ENCODE results near the gene AKR7A3.

Gene AKR7A3

DNA sequence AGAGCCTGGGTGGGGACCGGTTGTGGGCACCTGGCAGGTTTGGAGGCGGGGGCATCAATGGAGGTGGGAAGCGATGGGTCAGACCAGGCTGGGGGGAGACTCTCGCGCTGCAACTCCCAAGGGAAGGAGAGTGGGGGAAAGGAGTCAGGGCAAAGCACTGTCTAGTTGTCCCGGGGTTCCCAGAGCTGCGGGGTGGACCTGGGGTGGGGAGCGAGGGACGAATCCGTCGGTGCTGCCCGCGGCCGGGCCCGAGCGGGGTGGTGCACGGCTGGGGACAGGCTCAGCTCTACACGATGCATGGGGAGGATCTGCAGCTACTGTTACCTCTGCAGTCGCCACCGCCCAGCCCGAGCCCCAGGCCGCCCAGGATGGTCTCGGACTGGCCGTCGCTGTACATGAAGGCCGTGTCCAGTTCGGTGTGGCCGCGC, 22.9 kb upstream of the AKR7A3 start:
- no peaks in the 10 kb centered on the region for H3K9me2 ChIP-seq (replicated peaks; ENCODE audit: low read depth, low read length)
- H3K27me3 ChIP-seq (ENCODE audit: insufficient read depth, low read length, poor library complexity, severe bottlenecking), result no peaks in the 10 kb centered on the region
- peak overlapping the region; percentile 100 for H3K4me2 ChIP-seq (ENCODE audit: low read depth, low read length, poor library complexity, severe bottlenecking)
- H2AFZ ChIP-seq (ENCODE audit: low read length), result peak overlapping the region; percentile 92
- peaks cover 49% of the 10 kb centered on the region for H3K4me1 ChIP-seq (ENCODE audit: insufficient read depth, low read length, poor library complexity, severe bottlenecking)
- no peaks in the 10 kb centered on the region; the same call in 1 of the 2 replicates for H3K36me3 ChIP-seq (ENCODE audit: insufficient read depth, low read length)
- no peaks in the 10 kb centered on the region for H3K9me3 ChIP-seq (ENCODE audit: insufficient read depth, low read depth, low read length)
- peaks cover 53% of the 10 kb centered on the region for H3K79me2 ChIP-seq (ENCODE audit: insufficient read depth, low read length)
- TF ChIP-seq, protein P1, sequence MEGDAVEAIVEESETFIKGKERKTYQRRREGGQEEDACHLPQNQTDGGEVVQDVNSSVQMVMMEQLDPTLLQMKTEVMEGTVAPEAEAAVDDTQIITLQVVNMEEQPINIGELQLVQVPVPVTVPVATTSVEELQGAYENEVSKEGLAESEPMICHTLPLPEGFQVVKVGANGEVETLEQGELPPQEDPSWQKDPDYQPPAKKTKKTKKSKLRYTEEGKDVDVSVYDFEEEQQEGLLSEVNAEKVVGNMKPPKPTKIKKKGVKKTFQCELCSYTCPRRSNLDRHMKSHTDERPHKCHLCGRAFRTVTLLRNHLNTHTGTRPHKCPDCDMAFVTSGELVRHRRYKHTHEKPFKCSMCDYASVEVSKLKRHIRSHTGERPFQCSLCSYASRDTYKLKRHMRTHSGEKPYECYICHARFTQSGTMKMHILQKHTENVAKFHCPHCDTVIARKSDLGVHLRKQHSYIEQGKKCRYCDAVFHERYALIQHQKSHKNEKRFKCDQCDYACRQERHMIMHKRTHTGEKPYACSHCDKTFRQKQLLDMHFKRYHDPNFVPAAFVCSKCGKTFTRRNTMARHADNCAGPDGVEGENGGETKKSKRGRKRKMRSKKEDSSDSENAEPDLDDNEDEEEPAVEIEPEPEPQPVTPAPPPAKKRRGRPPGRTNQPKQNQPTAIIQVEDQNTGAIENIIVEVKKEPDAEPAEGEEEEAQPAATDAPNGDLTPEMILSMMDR (conservative IDR thresholded peaks at IDR 0.05; ENCODE audit: low read length), result no peak
- no peak for TF ChIP-seq EZH2phosphoT487 (IDR thresholded peaks at IDR 0.05; ENCODE audit: borderline replicate concordance)
- H3K9ac ChIP-seq (ENCODE audit: low read depth, low read length, poor library complexity, severe bottlenecking), result peak overlapping the region; percentile 93
- H4K20me1 ChIP-seq (ENCODE audit: insufficient read depth, low read length, poor library complexity, severe bottlenecking), result peaks cover 7% of the 10 kb centered on the region
- no peaks in the 10 kb centered on the region for H3F3A ChIP-seq (ENCODE audit: low read depth)
- H3K4me3 ChIP-seq (ENCODE audit: low read length, poor library complexity, severe bottlenecking), result peak overlapping the region; percentile 98

DNA sequence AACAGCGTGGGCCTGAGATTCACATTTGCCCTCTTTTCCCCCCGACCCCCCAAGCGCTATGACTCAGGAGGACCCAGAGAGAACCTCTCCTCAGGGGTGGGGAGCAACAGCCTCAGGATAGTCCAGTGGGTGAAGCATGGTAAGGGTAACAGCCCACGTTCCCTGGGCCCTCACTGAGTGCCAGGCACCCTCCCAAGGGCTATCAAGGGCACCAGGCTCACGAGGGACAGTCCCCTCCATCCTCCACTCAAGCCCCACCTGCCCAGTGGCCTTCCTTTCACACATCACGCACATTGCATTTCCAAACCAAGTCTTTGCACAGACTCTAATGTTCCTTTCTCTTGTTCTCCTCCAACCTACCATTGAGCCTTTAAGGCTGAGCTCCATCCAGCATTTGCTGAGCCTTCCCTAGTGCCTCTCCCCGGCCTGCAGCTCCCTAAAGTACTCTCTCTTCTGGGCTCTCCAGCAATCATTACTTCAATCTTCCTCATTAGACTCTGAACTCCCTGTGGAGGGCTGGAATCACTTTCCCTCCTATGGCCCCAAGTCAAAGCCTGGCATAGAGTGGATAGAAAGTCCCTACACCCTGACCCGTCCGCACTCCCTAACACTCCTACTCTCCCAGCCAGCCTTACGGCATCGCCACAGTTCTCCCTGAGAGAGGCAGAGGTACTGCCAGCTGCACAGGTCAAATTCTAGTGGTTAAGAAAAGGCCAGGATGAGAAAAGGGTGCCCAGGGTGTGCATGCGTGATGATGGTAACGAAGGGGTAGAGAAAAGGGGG, 22.3 kb upstream of the AKR7A3 start:
- peaks cover 43% of the 10 kb centered on the region for H3K4me1 ChIP-seq (ENCODE audit: insufficient read depth, low read length, poor library complexity, severe bottlenecking)
- TF ChIP-seq, protein P1 (conservative IDR thresholded peaks at IDR 0.05; ENCODE audit: low read length), result no peak
- TF ChIP-seq EZH2phosphoT487 (IDR thresholded peaks at IDR 0.05; ENCODE audit: borderline replicate concordance), result no peak
- peak overlapping the region; percentile 92; the same call in 1 of the 2 replicates for H2AFZ ChIP-seq (ENCODE audit: low read length)
- H3K36me3 ChIP-seq (ENCODE audit: insufficient read depth, low read length), result peaks cover 4% of the 10 kb centered on the region; the same call in 1 of the 2 replicates
- H4K20me1 ChIP-seq (ENCODE audit: insufficient read depth, low read length, poor library complexity, severe bottlenecking), result peaks cover 7% of the 10 kb centered on the region
- H3K4me2 ChIP-seq (ENCODE audit: low read depth, low read length, poor library complexity, severe bottlenecking), result peak overlapping the region; percentile 100
- peak overlapping the region; percentile 98 for H3K4me3 ChIP-seq (ENCODE audit: low read length, poor library complexity, severe bottlenecking)
- peaks cover 53% of the 10 kb centered on the region for H3K79me2 ChIP-seq (ENCODE audit: insufficient read depth, low read length)
- no peaks in the 10 kb centered on the region for H3K9me3 ChIP-seq (ENCODE audit: insufficient read depth, low read depth, low read length)
- no peaks in the 10 kb centered on the region for H3K9me2 ChIP-seq (replicated peaks; ENCODE audit: low read depth, low read length)
- H3F3A ChIP-seq (ENCODE audit: low read depth), result no peaks in the 10 kb centered on the region
- H3K9ac ChIP-seq (ENCODE audit: low read depth, low read length, poor library complexity, severe bottlenecking), result peak overlapping the region; percentile 93
- H3K27me3 ChIP-seq (ENCODE audit: insufficient read depth, low read length, poor library complexity, severe bottlenecking), result no peaks in the 10 kb centered on the region

- no peak overlapping the region for H3K4me3 ChIP-seq (ENCODE audit: low read length, poor library complexity, severe bottlenecking)
- no peaks in the 10 kb centered on the region for H3F3A ChIP-seq (ENCODE audit: low read depth)
- peaks cover 7% of the 10 kb centered on the region for H4K20me1 ChIP-seq (ENCODE audit: insufficient read depth, low read length, poor library complexity, severe bottlenecking)
- no peaks in the 10 kb centered on the region for H3K9me2 ChIP-seq (replicated peaks; ENCODE audit: low read depth, low read length)
- H3K27me3 ChIP-seq (ENCODE audit: insufficient read depth, low read length, poor library complexity, severe bottlenecking), result no peaks in the 10 kb centered on the region
- peak overlapping the region; percentile 100 for H3K4me2 ChIP-seq (ENCODE audit: low read depth, low read length, poor library complexity, severe bottlenecking)
- H3K4me1 ChIP-seq (ENCODE audit: insufficient read depth, low read length, poor library complexity, severe bottlenecking), result peaks cover 35% of the 10 kb centered on the region
- peaks cover 11% of the 10 kb centered on the region; the same call in 1 of the 2 replicates for H3K36me3 ChIP-seq (ENCODE audit: insufficient read depth, low read length)
- H2AFZ ChIP-seq (ENCODE audit: low read length), result no peak overlapping the region
- TF ChIP-seq, protein P1 (conservative IDR thresholded peaks at IDR 0.05; ENCODE audit: low read length), result no peak
- TF ChIP-seq EZH2phosphoT487 (IDR thresholded peaks at IDR 0.05; ENCODE audit: borderline replicate concordance), result no peak
- H3K9ac ChIP-seq (ENCODE audit: low read depth, low read length, poor library complexity, severe bottlenecking), result no peak overlapping the region
- H3K79me2 ChIP-seq (ENCODE audit: insufficient read depth, low read length), result peaks cover 53% of the 10 kb centered on the region
- no peaks in the 10 kb centered on the region for H3K9me3 ChIP-seq (ENCODE audit: insufficient read depth, low read depth, low read length)
Measured at GRCh38 chr1:19310061-19310460, 21.5 kb upstream of the AKR7A3 start.
